Esophagus muscularis mucosa (tissue), 4 donors: Measurements from ENCODE around the gene CYTH3. TPM values are rescaled to one million over a fixed set of nuclear protein-coding genes. Genes with fewer than 3 reads are reported as not detected.

Source experiments
- DNase-seq: peaks from one replicate; pipeline ENCODE4 v3.0.0-alpha.2; 2017; ENCODE audit errors: extremely low spot score
- H3K27ac ChIP-seq, 4 donors: fragments of 200-600 bp; sonication (generic); replicated peaks in 1 of 4; 1 replicate in 3 of 4; 2 replicates in 1 of 4; pipeline ENCODE4 v1.5.1; 2016 to 2019; ENCODE audit warnings: mild to moderate bottlenecking in 1 of 4
- H3K27me3 ChIP-seq, 4 donors: fragments of 200-600 bp; sonication (generic); one replicate each; pipeline versions ENCODE4 v1.5.1 to v1.6.0; 2016 to 2019
- H3K36me3 ChIP-seq, 4 donors: fragments of 200-600 bp; sonication (generic); one replicate each; pipeline ENCODE4 v1.5.1; 2016 to 2019
- H3K4me1 ChIP-seq, 4 donors: fragments of 200-600 bp; sonication (generic); one replicate each; pipeline ENCODE4 v1.5.1; 2016 to 2019
- H3K4me3 ChIP-seq, 4 donors: fragments of 200-600 bp; sonication (generic); 1 replicate in 2 of 4; 2 replicates in 2 of 4; pipeline ENCODE4 v1.5.1; 2016 to 2019; ENCODE audit warnings: mild to moderate bottlenecking in 4 of 4, moderate library complexity in 1 of 4
- H3K9me3 ChIP-seq, 4 donors: fragments of 200-600 bp; sonication (generic); 1 replicate in 3 of 4; 2 replicates in 1 of 4; pipeline ENCODE4 v1.5.1; 2016 to 2019
- CTCF ChIP-seq, 3 experiments: fragments of 200-600 bp in 2 of 3; fragments of 450-650 bp in 1 of 3; sonication (generic) in 2 of 3; IDR thresholded peaks; one replicate each; pipeline ENCODE4 v1.5.1; 2017 to 2019; ENCODE audit warnings: antibody characterized with exemption in 3 of 3, mild to moderate bottlenecking in 2 of 3, moderate library complexity in 1 of 3
- EP300 ChIP-seq: sonication (generic); formaldehyde crosslinking; IDR thresholded peaks from one replicate; pipeline ENCODE4 v1.6.1; 2017; ENCODE audit warnings: antibody characterized with exemption
- POLR2A ChIP-seq: fragments of 450-650 bp; IDR thresholded peaks from one replicate; pipeline ENCODE4 v1.6.1; 2017; ENCODE audit warnings: antibody characterized with exemption, moderate library complexity, mild to moderate bottlenecking, low read depth
- POLR2AphosphoS5 ChIP-seq, 2 donors: sonication (generic); formaldehyde crosslinking; IDR thresholded peaks; one replicate each; pipeline ENCODE4 v1.6.1; 2017; ENCODE audit warnings: antibody characterized with exemption in 2 of 2
- WGBS: methylation state at CpG from one replicate; pipeline ENCODE4 v1.1.5; 2018; 5-methylcytosine and 5-hydroxymethylcytosine counted together
- intact Hi-C: fragments of 100-400 bp; cut with DNase I; formaldehyde crosslinking; loops from one replicate; pipeline ENCODE4 v1.15.1; 2023
- total RNA-seq, 4 donors: library from RNA; depleted of rRNA; stranded (reverse); fragments of >200 nt; gene quantifications; one replicate each; pipeline versions ENCODE4 v1.1.0 to v1.2.1, GENCODE V29; 2016

CYTH3 gene
- total RNA-seq, 4 donors from 2014 or later, result 32.0 to 64.6 (median 50.2) TPM

DNA sequence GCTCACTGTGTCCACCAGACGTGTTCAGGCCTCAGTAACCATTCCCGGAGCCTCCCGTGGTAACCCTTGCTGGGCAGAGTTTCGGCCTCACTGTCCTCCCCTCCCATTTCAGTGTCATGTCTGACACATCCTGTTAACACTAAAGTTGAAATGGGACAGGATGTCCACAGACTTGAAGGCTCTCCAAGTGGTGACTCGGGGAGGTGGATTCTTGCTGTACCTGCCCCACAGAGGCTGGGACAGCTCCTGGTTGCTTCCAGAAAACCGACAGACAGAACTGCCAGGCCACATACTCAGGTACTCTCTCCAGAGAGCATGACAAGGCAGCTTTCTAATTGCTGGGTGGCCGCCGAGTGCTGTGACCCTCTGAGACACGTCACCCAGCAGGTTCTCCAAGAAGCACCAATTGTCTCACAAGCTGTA lies 17.9 kb upstream of the CYTH3 start:
- Histone ChIP-seq H3K4me3 (no peak overlapping the region), H3K27me3 (no peaks in the 10 kb centered on the region), H3K9me3 (no peaks in the 10 kb centered on the region), H3K36me3 (no peaks in the 10 kb centered on the region), H3K27ac (no peak overlapping the region), H3K4me1 (no peaks in the 10 kb centered on the region)
- no peak for TF ChIP-seq CTCF (IDR thresholded peaks at IDR 0.05)
- no peak for TF ChIP-seq POLR2A
- TF ChIP-seq POLR2AphosphoS5 (IDR thresholded peaks at IDR 0.05), result no peak
- TF ChIP-seq EP300, result no peak
- DNase-seq, result no peak
- intact Hi-C loops, result no loop called here
- 86% methylated on average over 9 of the region's 9 CpGs for WGBS

DNA sequence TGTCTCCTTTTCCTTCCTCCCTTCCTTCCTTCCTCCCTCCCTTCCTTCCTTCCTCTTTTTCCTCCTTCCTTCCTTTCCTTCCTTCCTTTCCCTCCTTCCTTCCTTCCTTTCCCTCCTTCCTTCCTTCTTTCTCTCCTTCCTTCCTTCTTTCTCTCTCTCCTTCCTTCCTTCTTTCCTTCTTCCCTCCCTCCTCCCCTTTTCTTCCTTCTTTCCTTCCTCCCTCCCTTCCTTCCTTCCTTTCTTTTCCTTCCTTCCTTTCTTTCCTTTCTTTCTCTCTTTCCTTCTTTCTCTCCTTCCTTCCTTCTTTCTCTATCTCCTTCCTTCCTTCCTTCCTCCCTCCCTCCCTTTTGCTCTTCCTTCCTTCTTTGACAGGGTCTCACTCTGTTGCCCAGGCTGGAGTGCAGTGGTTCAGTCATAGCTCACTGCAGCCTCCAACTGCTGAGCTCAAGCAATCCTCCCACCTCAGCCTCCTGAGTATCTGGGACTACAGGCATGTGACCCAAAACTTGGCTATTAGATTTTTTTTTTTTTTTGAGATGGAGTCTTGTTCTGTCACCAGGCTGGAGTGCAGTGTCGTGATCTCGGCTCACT lies 15.9 kb upstream of the CYTH3 start:
- intact Hi-C loops, result no loop called here
- Histone ChIP-seq H3K27me3 (no peaks in the 10 kb centered on the region), H3K4me1 (no peaks in the 10 kb centered on the region), H3K36me3 (no peaks in the 10 kb centered on the region), H3K9me3 (no peaks in the 10 kb centered on the region), H3K27ac (no peak overlapping the region), H3K4me3 (no peak overlapping the region)
- WGBS, result 96% methylated on average over 2 of the region's 2 CpGs
- DNase-seq, result no peak
- TF ChIP-seq EP300 (no peak), CTCF (IDR thresholded peaks at IDR 0.05) (no peak), POLR2AphosphoS5 (IDR thresholded peaks at IDR 0.05) (no peak), POLR2A (no peak)

- no peak for DNase-seq
- Histone ChIP-seq H3K4me3 (no peak overlapping the region), H3K36me3 (no peaks in the 10 kb centered on the region), H3K27me3 (no peaks in the 10 kb centered on the region), H3K9me3 (no peaks in the 10 kb centered on the region), H3K27ac (no peak overlapping the region), H3K4me1 (no peaks in the 10 kb centered on the region)
- WGBS, result 83% methylated on average over 8 of the region's 8 CpGs
- TF ChIP-seq CTCF (IDR thresholded peaks at IDR 0.05) (no peak), EP300 (no peak), POLR2A (no peak), POLR2AphosphoS5 (IDR thresholded peaks at IDR 0.05) (no peak)
- intact Hi-C loops, result no loop called here
These were observed 14.1 kb upstream of the CYTH3 start for GRCh38 chr7:6286486-6286885.

GRCh38 chr7:6284461-6285360 lies 12.3 kb upstream of the CYTH3 start:
- DNase-seq, result no peak
- WGBS, result 84% methylated on average over 20 of the region's 20 CpGs
- Histone ChIP-seq H3K36me3 (no peaks in the 10 kb centered on the region), H3K27me3 (no peaks in the 10 kb centered on the region), H3K27ac (no peak overlapping the region), H3K4me1 (no peaks in the 10 kb centered on the region), H3K4me3 (no peak overlapping the region), H3K9me3 (no peaks in the 10 kb centered on the region)
- intact Hi-C loops, result no loop called here
- TF ChIP-seq POLR2A (no peak), EP300 (no peak), POLR2AphosphoS5 (IDR thresholded peaks at IDR 0.05) (no peak), CTCF (IDR thresholded peaks at IDR 0.05) (no peak)
